Lower leg skin (tissue), 4 donors: ENCODE data around the gene NACC2. TPM values are rescaled to one million over a fixed set of nuclear protein-coding genes. Genes with fewer than 3 reads are reported as not detected.

Experiments used
- DNase-seq, 2 donors: peaks; one replicate each; pipeline ENCODE4 v3.0.0-alpha.2; 2019; ENCODE audit warnings: low spot score in 2 of 2
- H3K4me3 ChIP-seq: fragments of 200-600 bp; sonication (generic); 2 replicates; pipeline ENCODE4 v1.5.1; 2017; ENCODE audit warnings: mild to moderate bottlenecking, low read depth; ENCODE audit not compliant: poor library complexity, severe bottlenecking
- CTCF ChIP-seq, 3 donors: fragments of 450-650 bp; IDR thresholded peaks; one replicate each; pipeline ENCODE4 v1.5.1; 2016; ENCODE audit warnings: antibody characterized with exemption in 3 of 3, mild to moderate bottlenecking in 3 of 3, moderate library complexity in 2 of 3
- POLR2A ChIP-seq, 2 donors: fragments of 450-650 bp; IDR thresholded peaks; one replicate each; pipeline ENCODE4 v1.6.1; 2016 to 2017; ENCODE audit warnings: antibody characterized with exemption in 2 of 2, mild to moderate bottlenecking in 1 of 2, moderate library complexity in 1 of 2
- WGBS, 2 donors: methylation state at CpG; one replicate each; pipeline ENCODE4 v1.1.5; 2018; 5-methylcytosine and 5-hydroxymethylcytosine counted together
- intact Hi-C: fragments of 100-400 bp; cut with DNase I; formaldehyde crosslinking; loops from one replicate; pipeline ENCODE4 v1.15.0; 2023; ENCODE audit warnings: low total_unique reads
- total RNA-seq, 4 donors: library from RNA; depleted of rRNA; stranded (reverse); fragments of >200 nt; gene quantifications; one replicate each; pipeline ENCODE4 v1.1.0, GENCODE V29; 2016

The NACC2 gene
- total RNA-seq, 4 donors from 2014 or later, result 9.1 to 17.3 (median 13.4) TPM

GRCh38 chr9:136122425-136123383 lies 27.6 kb upstream of the NACC2 start:
- DNase-seq, result peak; percentile 66 to 95
- intact Hi-C loops, result loop anchor here (2.0 kb wide), 1 partner anchor 154 kb away; no protein-coding TSS in a partner anchor
- 33 to 36% methylated on average over 32 to 37 of the region's 45 CpGs for whole genome bisulfite sequencing, 2 donors
- TF ChIP-seq POLR2A (IDR thresholded peaks at IDR 0.05) (no peak), CTCF (IDR thresholded peaks at IDR 0.05) (peak in 1 of 3 donors; percentile 88)
- no peak overlapping the region for H3K4me3 ChIP-seq

GRCh38 chr9:136121801-136122200 lies 26.7 kb upstream of the NACC2 start:
- TF ChIP-seq CTCF (IDR thresholded peaks at IDR 0.05) (no peak), POLR2A (IDR thresholded peaks at IDR 0.05) (no peak)
- DNase-seq, result no peak
- intact Hi-C loops, result loop anchor here (2.0 kb wide), 1 partner anchor 153 kb away; no protein-coding TSS in a partner anchor
- 89% methylated on average over 9 of the region's 9 CpGs for WGBS, 2 donors
- no peak overlapping the region for H3K4me3 ChIP-seq

GRCh38 chr9:136120438-136120844 lies 25.4 kb upstream of the NACC2 start:
- no peak for DNase-seq
- H3K4me3 ChIP-seq, result no peak overlapping the region
- no peak for TF ChIP-seq POLR2A (IDR thresholded peaks at IDR 0.05)
- TF ChIP-seq CTCF (IDR thresholded peaks at IDR 0.05), result no peak
- 72 to 74% methylated on average over 18 of the region's 18 CpGs for WGBS, 2 donors
- intact Hi-C loops, result no loop called here

- 30 to 40% methylated on average over 11 of the region's 11 CpGs for WGBS, 2 donors
- intact Hi-C loops, result no loop called here
- TF ChIP-seq POLR2A (IDR thresholded peaks at IDR 0.05) (no peak), CTCF (IDR thresholded peaks at IDR 0.05) (no peak)
- H3K4me3 ChIP-seq, result no peak overlapping the region
- DNase-seq, result no peak
Observed at GRCh38 chr9:136119883-136120393, 24.8 kb upstream of the NACC2 start.

GRCh38 chr9:136119061-136119882 lies 24.2 kb upstream of the NACC2 start:
- TF ChIP-seq POLR2A (IDR thresholded peaks at IDR 0.05) (peak in 1 of 2 donors; percentile 44), CTCF (IDR thresholded peaks at IDR 0.05) (no peak)
- peak in 1 of 2 donors; percentile 36 for DNase-seq
- intact Hi-C loops, result no loop called here
- 4 to 5% methylated on average over 25 to 30 of the region's 64 CpGs for WGBS, 2 donors
- peak overlapping the region; percentile 69 for H3K4me3 ChIP-seq
